Skin of body (tissue), 2 donors: ENCODE results near the gene HMCN2. TPM values are rescaled to one million over a fixed set of nuclear protein-coding genes. Genes with fewer than 3 reads are reported as not detected.
"Not testable (repeated sequence)": the region's sequence is repeated elsewhere in the genome, so short reads cannot be mapped to it uniquely, and the experiment has no call there.

Experiments
- DNase-seq: peaks from one replicate; lab custom pipeline; 2025; lab: John Stamatoyannopoulos, UW
- total RNA-seq: library from RNA; depleted of rRNA; stranded (reverse); fragments of >200 nt; gene quantifications from one replicate; pipeline ENCODE4 v1.2.3, GENCODE V29; 2014

Gene HMCN2
- total RNA-seq, 1 donor from 2014 or later = 20.7 TPM

DNA sequence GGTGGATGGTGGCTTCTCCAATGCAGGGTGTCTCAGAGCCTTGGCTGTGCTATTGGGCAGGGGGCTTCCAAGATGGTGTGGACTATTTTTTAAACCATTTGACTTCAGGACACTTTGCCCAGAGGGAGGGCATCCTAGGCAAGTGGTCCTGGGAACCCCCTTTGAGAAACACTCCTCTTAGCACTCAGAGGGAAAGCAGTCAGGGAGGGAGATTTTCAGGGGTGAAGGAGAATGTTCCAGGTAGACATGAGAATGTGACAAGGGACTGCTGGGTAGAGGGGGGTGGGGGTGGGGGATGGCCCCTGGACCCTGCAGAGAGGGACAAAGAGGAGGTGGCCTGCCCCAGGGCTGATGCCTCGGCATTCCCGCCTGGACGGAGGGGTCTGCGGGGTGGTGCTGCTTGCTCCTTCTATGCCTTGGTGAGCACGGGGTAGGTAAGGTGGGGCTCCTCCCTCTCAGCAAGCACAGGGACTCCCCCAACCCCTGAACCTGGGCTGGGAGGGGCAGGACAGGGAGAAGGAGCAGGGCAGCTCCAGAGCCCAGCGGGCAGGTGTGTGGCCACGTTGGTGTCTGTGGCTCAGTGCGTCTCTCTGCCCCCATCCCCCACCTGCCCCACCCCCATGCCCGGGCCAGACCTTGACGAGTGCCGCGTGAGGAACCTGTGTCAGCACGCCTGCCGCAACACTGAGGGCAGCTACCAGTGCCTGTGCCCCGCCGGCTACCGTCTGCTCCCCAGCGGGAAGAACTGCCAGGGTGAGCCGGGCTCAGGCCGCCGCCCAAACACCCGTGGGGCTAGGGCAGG, 165.4 kb downstream of the HMCN2 start:
- DNase-seq = no peak

DNA sequence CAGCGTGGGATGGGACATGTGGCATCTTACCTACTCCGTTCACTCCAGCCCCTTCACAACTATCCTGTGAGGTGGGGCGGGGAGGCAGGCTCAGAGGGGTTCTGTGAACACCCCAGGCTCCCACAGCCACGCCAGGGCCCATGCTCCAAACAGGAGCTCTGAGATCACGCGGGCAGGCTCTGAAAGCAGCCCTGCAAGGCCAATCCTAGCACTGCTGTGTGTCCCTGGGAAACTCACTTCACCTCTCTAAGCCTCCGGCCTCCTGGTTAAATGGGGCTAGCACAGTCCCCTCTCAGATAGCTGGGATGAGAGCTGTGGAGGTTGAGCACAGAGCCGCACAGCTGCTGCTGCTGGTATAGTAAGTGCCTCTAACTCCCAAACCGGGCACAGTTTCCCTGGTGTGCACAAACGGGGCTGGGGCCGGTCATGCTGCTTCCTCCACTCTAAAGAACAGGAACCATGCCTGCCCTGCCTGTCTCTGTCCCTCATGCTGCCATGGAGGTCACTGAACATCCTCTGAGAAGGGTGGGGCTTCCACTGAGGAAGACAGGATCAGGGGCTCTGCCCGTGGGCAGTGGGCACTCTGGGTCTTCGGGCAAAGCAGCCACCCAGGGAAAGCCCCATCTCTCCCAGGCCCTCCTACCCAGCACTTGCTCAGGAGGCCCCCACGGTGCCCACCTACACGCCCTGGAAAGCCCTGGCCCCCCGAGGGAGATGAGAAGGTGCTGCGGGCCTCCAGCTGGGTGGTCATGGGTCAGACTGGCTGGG, 166.2 kb downstream of the HMCN2 start:
- no peak for DNase-seq

DNA sequence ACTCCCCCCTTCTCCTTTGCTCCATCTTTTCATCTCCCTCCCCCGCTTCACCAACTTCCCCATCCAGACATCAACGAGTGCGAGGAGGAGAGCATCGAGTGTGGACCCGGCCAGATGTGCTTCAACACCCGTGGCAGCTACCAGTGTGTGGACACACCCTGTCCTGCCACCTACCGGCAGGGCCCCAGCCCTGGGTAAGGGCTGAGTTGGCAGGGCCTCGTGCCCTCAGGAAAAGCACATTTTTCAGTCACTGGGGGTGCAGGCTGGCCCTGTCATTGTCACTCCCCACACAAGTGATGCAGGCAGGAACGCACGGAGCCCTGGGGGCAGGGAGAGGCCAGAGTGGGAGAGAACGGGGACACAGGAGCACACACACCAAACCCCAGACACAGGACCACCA, 166.8 kb downstream of the HMCN2 start:
- no peak for DNase-seq

DNA sequence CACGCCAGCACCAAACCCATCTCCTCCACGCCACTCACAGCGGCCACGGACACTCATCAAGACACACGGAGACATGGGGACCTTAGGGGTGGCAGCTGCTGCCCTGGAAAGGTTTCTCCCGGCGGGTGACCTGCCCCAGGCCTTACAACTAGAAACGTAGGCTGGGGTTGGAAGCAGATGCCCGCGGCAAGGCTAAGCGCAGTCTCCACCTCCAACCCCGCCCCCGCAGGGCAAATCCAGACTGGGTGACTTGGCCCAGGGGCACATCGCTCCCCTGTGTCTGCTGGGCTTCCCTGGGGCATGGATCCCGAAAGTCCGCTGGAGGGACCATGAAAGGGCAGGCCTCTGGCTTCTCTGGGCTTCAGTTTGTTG, 167.2 kb downstream of the HMCN2 start:
- DNase-seq = no peak

DNA sequence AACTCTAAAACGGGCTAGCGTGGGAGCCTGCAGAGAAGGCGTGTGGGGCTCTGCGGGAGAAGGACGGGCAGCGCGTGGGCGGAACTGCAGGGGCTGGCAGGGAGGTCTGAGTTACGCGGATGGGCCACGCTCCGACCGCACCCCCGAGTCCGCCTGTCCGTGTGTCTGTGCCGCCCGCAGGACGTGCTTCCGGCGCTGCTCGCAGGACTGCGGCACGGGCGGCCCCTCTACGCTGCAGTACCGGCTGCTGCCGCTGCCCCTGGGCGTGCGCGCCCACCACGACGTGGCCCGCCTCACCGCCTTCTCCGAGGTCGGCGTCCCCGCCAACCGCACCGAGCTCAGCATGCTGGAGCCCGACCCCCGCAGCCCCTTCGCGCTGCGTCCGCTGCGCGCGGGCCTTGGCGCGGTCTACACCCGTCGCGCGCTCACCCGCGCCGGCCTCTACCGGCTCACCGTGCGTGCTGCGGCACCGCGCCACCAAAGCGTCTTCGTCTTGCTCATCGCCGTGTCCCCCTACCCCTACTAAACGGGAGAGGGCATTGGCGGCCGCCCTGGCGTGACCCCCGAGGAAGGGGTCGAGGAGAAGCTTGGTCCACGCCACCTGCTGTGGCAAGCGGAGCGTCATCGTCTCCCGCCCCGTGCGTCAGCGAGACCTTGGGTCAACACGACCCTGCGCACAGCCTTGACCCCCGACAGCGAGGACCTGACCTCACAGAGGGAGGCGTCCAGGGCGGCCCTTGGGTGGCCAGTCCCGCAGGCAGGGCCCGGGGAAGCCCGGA, 167.8 kb downstream of the HMCN2 start:
- DNase-seq = no peak

DNA sequence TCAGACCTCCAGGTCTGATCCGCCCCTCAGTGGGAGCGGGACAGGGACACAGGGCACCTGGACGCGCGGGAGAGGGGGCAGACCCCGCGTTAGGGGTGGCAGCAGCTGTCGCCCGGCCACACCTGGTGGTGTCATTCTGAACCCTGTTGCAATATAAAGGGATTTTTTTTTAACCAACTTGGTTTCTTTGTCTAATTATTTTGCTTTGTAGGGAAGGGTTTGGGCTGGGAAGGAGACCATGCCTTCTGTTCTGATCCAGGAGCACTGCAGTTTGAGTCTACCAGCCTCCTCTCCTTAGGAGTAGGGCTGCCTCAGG, 168.3 kb downstream of the HMCN2 start:
- DNase-seq = no peak

DNA sequence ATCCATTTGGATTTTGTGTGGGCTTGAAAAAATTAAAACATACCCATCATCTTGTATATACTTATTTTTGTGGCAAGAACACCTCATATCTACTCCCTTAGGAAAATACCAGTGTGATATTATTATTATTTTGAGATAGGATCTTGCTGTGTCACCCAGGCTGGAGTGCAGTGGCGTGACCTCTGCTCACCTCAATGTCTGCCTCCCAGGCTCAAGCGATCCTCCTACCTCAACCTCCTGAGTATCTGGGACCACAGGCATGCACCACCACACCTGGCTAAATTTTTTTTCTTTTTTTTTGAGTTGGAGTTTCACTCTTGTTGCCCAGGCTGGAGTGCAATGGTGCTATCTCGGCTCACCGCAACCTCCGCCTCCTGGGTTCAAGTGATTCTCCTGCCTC, 169.1 kb downstream of the HMCN2 start:
- not testable (repeated sequence) for DNase-seq

DNA sequence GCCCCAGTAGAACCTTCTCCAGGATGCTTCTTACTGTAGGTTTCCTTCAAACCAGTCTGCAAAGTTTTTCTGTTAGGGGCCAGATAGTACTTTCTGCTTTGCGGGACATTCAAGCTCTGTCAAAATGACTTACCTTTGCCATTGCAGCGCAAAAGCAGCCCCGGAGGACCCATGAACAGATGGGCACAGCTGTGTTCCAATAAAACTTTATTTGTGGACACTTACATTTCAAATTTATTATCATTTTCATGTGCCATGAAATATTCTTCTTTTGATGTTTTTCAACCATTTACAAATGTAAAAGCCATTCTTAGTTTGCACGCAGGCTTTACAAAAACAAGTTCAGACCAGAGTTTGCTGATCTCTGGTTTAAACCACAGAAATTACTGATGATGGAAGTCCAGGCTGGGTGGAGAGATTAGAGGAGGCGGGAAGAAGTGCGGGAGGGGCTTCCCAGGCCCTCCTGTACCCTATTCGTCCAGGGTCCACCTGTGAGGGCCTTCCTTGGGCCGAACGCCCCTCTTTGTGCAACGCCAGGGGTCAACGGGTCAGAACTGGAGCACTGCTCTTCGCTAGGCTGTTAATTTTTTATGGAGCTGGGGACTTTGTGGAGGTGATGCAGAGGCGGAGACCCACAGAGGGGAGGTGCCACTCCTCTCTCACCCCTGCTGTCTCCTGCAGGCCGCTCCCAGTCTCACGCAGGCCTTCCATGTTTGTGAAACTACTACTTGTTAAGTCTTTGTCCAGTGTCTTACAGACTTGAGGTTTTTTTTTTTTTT, 171.6 kb downstream of the HMCN2 start:
- no peak for DNase-seq

DNA sequence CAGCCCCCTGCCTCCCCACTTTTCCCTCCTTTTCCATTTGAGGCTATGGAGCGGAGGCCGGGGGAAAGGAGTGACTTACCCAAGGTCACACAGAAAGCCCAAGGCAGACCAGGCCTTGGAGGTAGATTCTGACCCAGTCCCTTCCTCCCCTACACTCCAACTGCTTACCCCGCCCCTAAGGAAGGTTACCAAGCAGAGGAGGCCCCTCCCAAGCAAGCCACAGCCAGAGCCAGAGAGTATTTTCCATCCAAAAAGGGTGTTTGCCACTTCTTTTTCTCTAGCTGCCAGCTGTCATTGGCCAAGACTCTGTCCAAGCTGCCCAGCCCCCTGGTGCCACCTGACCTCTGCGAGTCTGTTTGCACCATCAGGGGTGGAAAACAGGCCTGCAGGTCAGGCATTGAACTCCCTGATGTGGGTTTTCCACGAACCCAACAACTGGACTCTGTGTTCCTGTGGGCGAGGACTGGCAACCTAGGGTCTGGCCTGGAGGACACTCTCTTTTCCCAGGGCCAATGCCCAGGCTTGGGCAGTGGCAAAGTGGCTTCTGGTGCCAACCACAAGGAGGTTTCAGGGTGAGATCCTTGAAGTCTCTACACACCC, 172.9 kb downstream of the HMCN2 start:
- DNase-seq = no peak

DNA sequence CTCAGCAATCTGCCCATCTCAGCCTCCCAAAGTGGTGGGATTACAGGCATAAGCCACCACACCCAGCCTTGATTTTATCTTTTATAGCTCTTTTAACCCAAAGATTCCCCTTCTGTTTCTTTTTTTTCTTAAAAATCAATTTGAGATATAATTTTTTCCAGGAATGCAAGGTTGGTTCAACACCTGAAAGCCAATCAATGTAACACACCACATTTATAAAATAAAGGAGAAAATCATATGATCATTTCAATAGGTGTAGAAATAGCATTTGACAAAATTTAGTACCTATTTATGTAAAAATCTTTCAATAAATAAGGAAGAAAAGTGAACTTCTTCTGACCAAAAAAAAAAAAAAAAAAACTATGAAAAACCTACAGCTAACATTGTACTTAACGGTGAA, 175.5 kb downstream of the HMCN2 start:
- no peak for DNase-seq

DNA sequence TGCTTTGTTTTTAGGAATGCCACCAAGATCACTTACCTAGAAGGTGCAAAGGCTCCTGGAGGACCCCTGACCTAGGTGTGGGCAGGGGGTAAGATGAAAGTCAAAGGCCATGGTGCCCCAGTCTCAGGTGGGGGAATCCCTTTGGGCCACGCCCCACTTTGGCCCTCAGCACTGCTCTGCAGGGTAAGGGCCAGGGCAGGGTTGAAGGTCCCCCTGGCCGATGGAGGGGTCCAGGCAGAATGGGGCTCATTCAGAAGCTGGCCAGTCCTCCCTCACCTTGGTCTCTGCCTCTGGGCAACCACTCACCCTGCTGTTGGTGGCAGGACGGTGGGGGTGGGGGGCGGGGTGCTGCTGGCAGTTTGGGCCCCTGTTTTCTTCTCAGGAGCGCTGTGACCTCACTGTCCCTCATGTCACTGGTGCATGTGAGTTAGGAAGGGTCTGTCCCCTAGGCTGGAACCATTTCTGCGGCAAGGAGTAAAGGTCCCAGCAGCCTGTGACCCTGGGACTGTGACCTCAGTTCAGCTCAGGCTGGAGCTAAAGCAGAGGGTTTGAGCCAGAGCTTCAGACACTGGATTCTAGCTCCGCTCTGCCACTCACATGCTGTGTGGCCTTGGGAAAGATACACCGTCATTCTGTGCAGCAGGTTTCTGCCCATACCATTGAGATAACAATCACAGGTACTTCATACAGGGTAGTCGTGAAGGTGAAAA, 177.3 kb downstream of the HMCN2 start:
- DNase-seq = no peak

DNA sequence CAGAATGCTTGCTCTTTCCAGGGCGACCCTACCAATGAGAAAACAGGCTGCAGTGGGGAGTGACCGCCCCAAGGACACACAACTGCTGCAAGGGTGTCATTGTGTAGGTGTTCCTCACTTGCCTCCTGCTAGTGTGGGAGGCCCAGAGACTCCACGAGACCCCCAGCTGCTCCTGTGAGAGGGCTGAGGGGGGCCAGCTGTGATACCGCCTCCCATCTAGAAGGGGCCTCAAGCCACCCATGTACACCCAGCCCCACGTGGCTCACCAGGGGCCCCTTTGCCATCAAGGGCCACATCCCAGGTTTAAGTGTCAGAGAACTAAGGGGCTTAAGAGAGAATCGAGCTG, 177.9 kb downstream of the HMCN2 start:
- no peak for DNase-seq

DNA sequence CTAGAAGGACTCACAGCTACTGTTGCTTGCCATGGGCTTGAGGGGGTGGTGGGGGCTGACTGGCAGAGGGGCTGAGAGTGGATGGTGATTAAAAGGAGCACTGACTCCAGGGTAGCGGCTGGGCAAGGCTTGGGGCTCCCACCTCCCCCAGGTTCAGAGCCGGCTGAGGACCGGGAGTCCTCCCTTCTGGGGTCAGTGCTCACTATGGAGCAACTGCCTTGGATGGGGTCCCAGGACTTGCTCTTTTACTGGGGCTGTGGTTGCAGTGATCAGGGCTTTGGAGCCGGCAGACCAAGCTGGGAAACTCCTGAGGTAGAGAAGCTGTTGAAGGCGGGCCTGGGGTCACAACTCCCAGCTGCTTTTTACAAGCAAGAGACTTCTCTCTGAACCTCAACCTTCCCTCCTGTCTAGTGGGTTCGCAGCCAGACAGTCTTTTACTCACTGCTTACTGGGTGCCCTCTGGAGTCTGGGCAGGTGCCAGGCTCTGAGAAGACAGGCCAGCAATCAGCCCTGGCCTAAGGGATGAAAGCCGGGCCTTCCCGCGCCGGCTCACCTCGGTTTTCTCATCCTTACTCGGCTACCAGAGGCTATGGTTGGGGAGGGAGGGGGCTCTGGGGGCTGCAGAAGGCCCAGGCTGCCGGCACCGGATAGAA, 178.4 kb downstream of the HMCN2 start:
- DNase-seq = no peak

DNA sequence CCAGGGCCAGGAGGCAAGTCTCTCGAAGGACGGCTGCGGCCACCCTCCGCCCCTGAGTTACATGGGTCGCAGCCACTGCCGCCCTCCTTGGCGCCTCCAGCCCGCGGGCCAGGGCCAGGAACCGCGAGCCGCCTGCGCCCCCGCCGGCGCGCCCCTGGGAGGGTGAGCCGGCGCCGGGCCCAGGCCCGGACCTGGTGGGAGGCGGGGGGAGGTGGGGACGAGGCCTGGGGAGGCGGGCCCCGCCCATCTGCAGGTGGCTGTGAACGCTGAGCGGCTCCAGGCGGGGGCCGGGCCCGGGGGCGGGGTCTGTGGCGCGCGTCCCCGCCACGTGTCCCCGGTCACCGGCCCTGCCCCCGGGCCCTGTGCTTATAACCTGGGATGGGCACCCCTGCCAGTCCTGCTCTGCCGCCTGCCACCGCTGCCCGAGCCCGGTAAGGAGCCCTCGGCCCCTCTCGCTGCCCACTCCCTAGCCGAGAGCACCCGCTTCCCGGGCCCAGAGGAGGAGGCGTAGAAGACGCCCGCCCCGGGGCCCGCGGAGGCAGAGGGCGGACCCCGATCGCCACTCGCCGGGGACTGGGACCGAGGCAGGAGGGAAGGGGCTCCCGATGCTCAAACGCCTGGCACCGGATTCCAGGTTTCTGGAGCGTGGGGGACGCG, 179.1 kb downstream of the HMCN2 start, which contains the start of gene ASS1:
Gene ASS1 (plus strand): TSS at position 397 of the 657 bp plus-strand sequence. CDS start 7,268 bp downstream, outside the sequence.
- no peak for DNase-seq

DNA sequence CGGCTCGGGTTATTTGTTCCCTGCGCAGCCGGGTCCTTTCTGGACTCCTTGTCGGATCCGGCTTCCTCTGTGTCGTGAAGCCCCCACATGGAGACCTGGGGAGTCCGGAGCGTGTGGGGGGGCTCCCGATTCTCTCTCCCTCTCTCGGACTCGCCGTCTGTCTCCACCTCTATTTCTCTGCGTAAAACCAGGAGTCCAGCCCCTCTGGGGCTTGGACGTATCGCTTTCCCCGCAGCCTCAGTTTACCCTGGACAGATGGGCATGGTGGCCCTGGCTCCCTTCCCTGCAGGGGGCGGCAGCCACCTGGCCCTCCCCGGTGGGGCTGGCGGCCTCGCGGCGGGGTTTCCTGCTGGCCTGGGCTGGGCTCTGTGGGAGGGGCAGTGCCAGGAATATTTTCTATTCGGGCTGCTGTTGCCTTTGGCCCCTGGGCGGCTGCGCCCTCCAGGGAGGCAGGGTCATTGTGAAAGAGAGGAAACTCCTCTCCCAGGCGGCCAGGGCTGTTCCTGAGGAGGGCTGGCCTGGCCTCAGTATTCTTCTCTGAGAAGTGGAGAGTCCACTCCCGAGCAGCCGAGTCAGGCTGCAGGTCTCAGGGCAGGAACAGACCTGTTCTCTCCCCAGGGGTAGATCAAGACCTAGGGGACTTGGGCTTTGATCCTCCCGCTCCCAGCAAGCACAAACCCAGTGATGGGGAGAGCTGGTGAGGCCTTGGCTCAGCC, 179.9 kb downstream of the HMCN2 start:
- no peak for DNase-seq

DNA sequence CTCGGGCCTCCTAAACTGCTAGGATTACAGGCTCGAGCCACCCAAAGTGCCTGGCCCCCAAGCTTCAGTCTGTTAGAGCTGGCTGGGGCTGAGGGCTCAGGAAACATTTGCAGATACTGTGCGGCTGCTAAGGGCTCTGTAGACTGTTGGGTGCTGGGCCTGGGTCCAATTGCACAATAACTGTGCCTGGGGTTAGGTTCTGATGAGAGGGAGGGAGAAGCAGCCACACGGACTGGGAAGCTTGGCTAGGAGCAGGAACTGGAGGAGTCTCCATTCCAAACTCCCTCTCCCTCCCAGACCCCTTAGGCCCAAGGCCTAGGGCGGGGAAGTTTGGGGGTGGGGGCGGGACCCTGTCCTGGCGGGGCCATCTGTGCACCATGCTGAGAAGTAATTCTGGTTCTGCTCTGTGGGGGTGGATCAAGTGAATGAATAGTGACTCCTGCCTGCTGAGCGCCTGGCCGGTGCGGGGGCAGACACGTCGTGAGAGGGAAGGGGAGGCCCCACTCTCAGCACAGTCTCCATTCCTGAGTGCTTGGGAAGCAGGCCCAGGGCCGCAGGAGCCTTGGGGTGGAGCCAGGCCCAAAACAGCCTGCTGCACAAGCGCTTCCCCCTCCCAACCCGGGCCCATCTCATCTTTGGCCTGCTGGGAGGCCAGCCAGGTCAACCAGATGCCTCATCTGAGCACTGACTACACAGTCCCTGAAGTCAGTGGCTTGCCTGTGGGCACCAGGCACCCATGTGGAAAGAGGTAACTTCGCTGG, 180.7 kb downstream of the HMCN2 start:
- peak; percentile 86 for DNase-seq

DNA sequence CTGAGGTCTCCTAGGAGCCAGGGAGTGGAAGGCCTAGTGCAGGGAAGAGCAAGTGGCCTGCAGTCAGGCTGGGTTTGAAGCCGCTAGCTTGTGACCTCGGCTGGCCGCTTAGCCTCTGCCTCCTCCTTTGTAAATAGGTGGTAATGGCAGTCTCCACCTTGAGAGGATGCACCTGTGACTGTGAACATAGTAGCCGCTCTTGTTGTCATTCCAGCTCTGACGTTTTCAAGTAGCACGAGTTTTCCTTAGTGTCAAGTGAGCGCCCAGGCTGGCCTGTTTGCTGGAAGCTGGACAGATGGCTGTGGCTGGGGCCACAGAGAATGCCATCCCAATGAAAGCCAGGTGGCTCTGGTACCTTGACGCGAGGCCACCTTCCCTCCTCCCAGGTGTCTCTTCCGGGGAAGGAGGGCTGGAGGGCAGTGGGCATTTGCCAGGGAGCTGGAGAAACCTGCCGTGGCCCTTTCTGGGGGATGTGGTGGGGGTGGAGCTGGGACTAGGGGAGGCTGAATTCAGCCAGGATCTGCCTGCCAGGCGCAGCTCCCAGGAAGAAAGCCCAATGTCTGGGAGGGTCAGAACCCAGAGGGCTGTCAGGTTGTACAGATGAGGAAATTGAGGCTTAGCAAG, 181.7 kb downstream of the HMCN2 start:
- no peak for DNase-seq
